Stimulated activated CD4-positive, alpha-beta T cell treated with anti-CD3 and anti-CD28 coated beads, Interleukin-4, amount 100 ng/mL, for 1 hour (primary cell): Measurements from ENCODE around the gene TPD52L1.
"Not testable (repeated sequence)": the region's sequence is repeated elsewhere in the genome, so short reads cannot be mapped to it uniquely, and the experiment has no call there.

Source experiments
- DNase-seq: peaks from one replicate; pipeline ENCODE4 v3.0.0-alpha.2; 2020

Gene TPD52L1

DNA sequence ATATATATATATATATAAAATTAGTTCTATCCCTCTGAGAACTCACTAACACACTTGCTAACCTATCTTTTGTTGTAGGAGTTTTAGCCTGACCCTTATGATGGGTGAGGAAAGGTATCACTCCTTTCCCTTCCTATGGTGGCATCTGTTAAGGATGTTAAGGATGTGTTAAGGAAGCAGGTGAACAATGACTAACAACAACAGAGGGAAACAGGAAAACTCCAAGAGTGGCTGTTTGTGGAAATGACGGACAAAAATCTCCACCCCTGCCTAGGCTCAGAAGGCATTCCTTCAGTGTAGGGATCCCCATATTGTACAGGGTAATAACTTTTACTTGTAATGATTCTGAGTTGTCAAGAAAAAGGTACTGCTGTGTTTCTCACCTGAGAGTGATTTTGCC, 8.8 kb upstream of the TPD52L1 start:
- no peak for DNase-seq

DNA sequence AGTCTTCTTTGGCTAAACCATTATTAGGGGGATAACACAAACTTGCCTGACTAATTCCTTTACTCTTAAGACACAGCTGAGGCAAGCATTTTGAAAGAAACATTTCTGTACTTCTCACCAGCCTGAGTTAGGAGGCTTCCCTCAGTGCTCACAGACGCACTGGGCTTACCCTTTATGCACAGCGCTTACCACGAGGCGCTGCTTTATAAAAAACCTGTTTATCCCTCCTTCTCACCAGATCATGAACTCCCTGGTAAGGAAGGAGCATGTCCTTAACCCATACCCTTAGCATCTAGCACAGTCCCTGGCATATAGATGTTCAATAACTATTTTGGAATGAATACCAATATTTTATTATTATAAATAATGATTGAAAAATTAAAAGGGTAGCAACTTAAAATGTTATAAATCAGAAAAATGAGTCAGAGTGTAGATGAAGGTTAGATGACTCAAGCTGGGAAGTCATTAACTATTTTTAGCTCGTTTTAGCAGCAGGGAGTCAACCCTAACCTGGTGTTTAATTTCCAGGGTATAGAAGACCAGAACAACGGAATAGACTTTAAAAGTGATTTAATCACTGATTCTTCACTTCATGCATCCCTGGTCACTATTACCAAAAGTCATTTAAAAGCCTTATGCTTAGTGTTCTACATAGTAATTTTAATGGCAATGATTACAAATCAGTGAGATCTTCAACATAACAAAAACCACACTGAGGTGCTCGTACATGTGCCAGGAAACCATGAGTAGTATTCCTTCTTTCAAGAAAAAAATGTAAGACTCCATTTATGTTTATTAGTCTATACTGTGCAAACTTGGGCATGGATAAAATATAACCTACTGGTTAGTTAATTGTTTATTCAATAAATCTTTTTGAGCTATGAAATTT, 4.1 kb upstream of the TPD52L1 start:
- DNase-seq, result no peak

DNA sequence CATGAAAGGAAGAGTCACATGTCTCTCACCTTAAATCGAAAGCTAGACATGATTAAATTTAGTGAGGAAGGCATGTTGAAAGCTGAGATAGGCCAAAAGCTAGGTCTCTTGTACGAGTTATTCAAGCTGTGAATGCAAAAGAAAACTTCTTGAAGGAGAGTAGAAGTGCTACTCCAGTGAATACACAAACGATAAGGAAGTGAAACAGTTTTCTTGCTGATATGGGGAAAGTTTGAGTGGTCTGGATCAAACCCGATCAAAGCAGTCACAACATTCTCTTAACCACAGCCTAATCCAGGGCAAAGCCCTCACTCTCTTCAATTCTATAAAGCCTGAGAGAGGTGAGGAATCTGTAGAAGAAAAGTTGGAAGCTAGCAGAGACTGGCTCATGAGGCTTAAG, 1.9 kb upstream of the TPD52L1 start:
- DNase-seq, result no peak

DNA sequence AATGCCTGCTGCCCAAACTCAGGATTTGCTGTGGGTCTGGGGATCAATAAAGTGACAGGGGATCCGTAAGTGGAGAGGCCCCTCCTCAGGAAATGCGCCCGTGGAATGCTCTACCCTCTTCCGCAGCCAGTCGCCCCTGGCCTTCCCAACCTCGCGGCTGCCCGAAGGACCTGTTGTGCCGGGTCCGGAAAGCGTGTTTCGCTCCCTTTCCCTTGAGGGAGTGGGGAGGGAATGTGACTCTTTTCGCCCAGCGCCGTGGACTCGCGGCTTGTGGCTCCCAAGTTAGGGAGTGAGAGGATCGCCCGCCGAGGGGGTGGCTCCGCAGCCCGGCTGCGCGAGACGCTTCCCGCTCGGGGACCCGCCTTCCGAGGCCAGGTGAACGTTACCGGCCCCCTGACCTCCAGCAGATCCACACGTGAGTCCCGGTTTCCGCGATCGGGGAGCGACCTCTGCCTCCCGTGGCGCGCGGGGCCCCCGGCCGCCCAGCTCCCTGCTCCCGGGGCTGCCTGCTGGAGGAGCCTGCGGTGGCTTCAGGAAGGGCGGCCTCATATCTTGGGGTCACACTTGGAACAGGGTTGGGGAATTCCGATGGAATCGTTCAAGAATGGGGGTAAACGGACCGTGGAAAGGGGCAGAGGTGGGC, 666 bp downstream of the TPD52L1 start:
- DNase-seq, result peak; percentile 3

DNA sequence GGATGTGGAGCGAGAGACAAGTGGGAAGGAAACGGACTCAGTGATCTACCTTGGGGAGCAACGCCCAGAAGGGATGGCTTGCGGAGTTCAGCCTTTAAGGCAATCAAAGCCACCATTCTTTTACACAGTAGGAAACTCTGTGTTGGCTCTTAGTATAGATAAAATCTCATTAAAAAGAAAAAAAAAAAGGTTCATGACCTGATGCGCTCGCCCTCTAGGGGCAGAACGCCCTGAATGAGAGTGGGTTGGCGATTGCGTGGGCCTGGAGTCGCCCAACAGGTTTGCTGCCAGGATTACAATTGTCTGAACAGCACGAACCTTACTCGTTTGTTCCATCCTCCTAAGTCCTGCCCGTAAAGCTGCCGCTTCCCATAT, 1.2 kb downstream of the TPD52L1 start:
- peak; percentile 36 for DNase-seq

DNA sequence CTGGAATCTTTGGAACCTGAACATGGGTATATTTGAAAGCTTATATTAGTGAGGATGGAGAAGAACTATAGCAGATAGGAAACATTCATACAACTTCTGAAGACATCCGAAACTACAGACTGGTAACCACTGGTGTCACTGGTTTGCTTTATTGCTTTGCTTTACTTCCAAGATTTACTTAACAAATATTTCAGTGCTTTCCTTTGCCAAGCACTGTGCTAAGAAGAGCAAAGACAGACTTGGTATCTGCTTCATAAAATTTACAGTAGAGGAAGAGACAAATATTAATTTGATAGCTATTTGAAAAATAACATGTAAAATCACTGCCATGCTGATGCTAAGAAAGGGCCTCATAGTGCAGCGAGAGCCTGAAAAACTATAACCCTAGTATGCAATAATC, 1.8 kb downstream of the TPD52L1 start:
- no peak for DNase-seq

DNA sequence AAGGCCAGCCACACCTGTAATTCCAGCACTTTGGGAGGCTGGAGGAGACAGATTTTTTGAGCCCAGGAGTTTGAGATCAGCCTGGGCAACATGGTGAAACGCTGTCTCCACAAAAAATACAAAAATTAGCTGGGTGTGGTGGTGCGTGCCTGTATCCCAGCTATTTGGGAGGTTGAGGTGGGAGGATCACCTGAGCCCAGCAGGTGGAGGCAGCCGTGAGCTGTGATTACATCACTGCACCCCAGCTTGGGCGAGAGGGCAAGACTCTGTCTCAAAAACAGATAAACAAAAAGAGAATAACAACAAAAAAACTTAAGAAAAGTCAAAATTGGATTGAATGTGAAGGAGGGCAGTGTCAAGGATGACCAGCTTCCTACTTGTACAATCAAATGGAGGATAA, 2.9 kb downstream of the TPD52L1 start:
- no peak for DNase-seq

DNA sequence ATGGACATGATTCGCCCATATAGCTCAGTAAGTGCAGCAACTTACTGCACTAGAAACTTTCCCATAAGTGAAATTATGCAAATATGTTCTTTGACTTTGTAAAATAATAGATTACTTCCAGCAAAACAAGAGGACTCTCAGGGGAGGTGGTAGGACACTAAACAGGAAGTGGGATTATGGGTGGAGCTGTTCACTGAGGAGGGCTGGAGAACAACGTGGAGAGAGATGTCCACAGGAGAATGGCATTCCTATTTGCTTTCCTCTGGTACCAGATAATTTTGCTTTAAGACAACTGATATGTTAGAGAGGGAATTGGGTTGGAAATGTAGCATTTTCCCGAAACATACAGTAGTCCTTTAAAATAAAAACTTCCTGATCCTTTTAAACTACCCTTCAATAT, 3.7 kb downstream of the TPD52L1 start:
- no peak for DNase-seq

DNA sequence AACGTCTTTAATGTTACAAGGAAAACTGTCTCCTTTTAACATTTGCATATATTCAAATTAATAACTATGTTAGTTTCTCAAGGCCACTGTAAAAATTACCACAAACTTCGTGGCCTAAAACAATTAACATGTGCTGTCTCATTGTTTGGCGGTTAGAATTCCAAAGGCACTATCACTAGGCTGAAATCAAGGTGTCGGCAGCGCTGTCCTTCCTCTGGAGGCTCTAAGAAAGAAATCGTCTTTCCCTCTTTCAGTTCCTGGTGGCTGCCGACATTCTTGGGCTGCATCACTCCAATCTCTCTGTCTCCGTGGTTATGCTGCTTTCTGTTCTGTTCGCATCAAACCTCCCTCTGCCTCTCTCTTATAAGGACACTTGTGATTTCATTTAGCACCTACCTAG, 4.2 kb downstream of the TPD52L1 start:
- DNase-seq, result no peak

DNA sequence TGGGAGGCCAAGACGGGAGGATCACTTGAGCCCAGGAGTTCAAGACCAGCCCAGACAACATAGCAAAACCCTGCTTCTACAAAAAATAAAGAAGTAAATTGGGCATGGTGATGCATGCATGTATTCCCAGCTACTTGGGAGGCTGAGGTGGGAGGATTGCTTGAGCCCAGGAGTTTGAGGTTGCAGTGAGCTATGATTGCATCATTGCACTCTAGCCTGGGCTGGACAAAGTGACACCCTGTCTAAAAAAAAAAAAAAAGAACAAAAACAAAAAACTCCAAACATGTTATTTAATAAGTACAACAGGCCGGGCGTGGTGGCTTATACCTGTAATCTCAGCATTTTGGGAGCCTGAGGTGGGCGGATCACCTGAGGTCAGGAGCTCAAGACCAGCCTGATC, 9.8 kb downstream of the TPD52L1 start:
- DNase-seq, result not testable (repeated sequence)

DNA sequence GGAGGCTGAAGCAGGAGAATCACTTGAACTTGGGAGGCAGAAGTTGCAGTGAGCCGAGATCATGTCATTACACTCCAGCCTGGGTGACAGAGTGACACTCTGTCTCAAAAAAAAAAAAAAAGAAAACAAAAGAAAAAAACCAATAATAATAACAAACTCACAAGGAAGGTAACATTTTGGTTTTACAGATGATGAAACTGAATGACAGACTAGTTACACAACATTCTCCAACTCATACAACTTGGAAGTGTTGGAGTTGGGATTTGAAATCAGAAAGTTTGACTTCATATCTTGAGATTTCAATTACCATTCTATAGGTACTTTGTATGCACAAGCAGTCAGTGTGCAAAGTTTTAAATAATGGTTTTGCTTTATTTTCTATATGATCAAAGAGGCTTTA, 10.2 kb downstream of the TPD52L1 start:
- no peak for DNase-seq

DNA sequence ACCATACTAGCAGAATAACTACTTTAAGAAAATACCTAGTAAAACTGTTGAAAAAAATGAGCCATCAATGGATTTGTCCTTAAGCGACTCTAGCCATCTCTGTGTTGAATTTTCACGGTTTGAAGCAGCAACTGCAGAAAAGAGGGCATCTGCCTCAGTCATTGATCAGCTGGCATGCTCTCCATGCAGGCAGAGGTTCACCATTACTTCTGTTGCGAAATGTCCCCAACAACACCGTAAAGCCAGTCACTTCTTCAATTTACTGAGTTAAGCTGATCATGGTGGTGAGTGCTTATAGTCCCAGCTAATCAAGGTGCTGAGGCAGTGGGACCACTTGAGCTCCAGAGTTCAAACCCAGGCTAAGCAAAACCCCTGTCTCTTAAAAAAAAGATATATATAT, 11.1 kb downstream of the TPD52L1 start:
- no peak for DNase-seq

DNA sequence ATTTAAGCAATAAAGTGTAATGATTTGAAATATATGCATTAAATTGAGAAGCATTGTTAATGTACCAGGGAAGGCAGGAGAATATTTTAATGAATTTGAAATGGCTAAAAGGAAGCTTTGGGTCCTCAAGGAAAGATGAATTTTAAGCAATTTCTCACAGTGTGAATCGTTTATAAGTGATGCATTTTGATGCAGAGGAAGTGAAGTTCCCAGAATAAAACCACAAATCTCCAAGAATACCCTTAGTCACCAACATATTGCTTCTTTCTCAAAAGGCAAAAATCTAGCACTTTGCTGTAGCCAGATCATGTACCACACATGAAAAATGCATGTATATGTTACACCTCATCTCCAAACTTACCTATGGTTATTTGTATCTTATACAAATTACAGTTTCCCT, 11.7 kb downstream of the TPD52L1 start:
- no peak for DNase-seq

DNA sequence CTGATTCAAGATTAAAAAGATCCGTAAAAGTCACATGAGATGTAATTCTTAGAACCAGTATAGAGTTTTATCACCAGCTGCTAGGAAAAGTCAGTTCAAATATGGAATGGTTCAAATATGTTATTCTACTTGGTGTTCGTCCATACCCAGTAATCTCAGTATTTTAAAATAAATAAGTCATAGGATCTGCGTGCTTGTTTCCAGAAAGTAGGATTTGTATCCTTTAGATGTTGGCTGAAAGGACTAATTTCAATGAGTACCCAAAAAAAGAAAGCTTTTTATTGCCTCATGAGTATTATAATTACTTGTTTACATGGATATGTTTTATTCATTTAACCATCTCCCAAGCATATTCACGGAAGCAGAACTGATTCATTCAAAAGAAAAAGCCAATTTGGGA, 12.2 kb downstream of the TPD52L1 start:
- no peak for DNase-seq

DNA sequence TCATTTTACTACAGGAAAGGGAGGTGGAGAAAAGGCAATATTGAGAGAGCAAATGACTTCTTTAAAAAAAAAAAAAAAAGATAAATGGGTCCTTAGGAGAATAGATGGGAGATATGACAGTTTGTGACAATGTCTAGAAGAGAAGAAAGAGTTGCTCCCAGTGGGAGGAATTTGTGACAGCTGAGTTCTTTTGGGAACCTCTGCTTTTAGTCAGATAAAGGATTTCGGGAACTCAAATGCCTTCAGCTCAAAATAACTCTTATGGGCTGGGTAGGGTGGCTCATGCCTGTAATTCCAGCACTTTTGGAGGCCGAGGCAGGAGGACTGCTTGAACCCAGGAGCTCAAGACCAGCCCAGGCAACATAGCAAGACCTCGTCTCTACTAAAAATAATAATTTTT, 13.1 kb downstream of the TPD52L1 start:
- DNase-seq, result no peak

DNA sequence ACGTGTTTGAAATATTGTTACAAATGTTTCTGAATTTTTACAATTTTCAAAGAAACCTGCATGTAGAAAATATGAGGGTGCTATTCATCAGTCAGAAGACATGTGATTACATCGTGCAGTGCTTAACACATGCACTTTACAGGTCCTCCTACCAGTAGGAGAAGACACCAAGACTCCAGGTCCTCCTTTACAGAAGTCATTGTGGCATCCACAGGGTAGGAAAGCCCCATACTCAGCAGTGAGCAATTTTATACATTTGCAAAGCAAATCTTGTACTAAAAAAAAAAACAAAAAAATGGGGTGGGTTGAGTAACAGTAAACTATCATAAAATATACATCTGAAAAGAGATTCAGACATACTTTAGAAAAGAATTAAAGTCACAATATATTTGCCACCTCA, 14.0 kb downstream of the TPD52L1 start:
- no peak for DNase-seq

DNA sequence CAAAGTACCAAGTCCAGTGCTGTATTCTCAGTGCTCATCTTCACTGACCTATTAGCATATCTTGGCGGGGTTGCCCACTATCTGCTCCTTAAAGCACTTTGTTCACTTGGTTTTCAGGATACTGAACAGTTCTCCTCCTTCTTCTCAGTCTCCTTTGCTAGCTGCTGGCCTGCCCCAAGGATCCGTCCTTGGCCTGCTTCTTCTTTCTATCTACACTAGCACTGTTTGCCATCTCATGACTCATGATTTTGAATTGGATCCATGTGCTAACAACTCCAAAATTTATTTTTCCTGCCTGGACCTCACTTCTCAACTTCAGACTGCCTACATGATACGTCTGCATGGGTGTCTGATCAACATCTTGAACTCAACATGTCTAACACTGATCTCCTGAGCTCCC, 15.5 kb downstream of the TPD52L1 start:
- no peak for DNase-seq

DNA sequence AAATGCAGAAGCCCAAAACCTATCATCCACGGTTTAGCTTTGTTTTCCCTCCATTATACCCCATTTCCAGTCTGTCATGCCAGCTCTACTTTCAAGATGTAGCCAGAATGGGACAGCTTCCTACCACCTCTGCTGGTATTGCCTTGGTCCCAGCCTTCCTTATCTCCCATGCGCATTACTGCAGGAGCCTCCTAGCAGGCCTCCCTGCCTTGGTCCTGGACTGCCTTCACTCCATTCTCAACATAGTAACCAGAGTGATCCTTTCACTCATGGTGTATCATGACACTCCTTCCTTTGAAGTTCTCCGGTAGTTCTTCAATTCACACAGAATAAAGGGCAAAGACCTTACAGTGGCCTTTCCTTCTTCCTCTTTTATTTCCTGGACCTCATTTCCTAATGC, 15.9 kb downstream of the TPD52L1 start:
- no peak for DNase-seq

DNA sequence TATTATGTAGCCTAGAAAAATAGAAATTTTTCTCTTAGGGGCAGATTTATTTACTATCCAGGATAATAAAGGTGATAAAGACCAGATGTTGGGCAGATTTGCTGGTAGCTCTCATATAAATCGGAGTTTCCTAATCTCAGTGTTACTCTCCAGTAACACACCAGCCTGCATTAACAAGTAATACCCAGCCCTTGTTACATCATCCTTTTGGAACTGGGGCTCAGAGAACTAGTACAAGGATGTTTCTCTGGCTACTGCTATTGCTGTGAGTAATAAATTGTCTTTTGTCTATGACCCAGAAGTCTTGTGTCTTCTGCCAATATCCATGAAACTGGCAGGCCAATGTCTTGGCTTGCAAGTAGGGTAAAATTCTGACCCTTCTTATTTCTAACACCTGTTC, 16.8 kb downstream of the TPD52L1 start:
- DNase-seq, result no peak

DNA sequence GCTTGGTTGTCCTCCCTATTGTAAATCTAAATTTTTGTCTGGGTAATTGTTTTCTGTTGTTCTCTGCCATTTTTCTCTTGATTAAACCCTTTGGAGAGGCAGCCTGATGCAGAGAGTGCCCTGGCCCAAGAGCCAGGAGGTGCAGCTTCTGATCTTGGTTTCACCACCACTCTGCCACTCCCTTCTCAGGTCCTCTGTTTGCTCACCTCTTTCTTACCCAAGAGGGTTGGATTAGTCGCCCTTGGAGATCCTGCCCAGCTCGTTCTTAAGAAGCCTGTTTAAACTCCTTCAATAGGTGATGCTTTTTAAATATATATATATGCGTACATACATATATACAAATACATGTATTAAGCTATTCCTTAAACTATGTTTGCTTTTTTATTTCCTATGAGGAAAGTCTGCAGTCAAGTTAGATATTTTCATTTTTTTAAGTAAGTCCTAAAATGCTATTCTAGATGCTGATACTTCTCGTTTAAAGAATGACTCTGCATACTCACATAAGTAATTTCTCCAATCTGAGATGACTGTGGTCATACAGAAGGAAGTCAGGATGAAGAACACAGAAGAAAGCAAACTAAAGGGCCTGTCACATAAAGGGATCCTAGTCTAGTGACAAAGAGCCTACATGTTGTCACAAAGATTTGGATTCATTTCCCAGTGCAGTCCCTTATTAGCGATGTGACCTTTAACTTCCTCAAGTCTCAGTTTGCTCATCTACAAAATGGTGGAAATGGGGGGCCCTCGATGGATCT, 19.9 kb downstream of the TPD52L1 start:
- no peak for DNase-seq

DNA sequence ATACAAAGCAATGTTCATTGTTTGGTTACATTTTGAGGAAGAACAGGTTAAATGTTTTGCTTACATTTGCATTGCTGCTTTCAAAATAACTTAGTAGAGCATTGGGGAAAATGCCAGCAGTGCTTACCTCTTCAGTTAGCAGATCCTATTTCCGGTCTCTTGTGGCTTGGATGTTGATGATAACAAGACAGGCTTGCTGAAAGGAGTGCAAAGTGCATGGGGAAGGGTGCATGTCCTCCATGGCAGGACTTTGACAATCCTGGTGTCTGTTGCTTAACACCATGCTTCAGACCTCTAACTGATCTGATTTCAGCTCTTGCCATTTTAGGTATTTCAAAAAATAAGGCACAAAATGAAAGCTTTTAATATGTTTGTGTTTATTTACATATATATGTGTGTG, 21.1 kb downstream of the TPD52L1 start:
- no peak for DNase-seq

DNA sequence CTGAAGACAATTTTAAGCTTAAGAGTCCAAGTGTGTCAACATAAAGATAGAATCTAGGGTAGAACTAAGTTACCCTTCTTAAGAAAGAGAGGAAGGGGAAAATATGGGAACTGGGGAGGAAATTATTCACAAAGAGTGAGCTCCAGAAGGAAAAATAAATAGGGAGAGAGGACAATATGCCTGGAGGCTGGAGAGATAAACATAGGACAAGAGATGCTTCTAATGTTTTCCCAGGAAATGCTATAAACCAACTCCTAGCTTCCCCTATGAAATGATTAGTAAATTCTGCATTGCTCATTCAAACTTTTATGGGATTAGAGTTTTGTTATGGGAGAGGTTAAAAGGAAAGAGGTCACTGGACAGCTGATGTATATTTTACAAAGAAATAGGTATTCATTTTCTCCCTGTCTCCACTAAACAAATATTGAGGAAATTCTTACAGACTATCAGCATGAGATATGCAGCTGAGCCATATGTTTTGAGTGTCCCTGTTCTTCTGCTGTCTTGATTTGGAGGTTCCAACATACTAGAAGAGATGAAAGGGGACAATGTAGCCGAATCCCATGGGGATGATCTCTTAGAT, 22.0 kb downstream of the TPD52L1 start:
- no peak for DNase-seq

DNA sequence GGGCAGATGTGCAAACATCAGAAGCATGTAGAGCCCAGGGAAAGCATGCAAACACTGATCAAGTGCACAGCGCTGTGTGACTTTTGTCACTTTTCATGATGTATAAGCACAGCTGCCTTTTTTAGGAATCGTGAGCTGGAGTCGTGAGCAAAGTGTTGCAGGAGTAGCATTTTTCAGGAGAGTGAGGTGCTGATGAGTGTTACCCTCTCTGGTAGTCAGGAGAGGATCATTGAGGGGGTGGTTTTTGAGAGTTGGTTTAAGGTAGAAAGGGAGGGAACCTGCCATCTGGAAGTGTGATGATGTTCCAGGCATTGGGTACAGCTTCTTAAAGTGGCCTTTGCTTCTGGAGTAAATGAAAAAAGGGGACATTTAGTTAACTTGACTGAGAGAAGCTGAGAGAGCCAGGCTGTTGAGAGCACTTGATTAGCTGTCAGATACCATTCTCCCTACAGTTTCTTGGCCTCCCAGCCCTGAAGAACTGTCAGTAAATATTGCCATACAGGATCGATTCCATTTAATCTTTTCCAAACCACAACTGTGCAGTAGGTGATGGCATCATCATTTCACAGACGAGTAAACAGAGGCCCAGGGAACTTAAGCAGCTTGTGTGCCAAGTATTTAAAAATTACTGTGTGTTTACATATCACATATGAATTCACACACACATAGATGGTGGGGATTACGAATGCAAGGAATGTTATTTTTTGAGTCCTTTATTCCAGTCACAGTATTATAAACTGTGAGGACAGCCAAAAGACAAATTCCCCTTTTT, 28.9 kb downstream of the TPD52L1 start:
- DNase-seq, result no peak
